ENCODE results near the gene AGBL3.

GRCh38 chr7:135175931-135176330, 189.6 kb downstream of the AGBL3 start:
- no peak for TF ChIP-seq ZNF331 (CRISPR knock-in tag; IDR thresholded peaks at IDR 0.05; ENCODE audit: low read depth)
- no peak for TF ChIP-seq NANOG (IDR thresholded peaks at IDR 0.05; ENCODE audit: borderline replicate concordance)
- TF ChIP-seq, protein P1, sequence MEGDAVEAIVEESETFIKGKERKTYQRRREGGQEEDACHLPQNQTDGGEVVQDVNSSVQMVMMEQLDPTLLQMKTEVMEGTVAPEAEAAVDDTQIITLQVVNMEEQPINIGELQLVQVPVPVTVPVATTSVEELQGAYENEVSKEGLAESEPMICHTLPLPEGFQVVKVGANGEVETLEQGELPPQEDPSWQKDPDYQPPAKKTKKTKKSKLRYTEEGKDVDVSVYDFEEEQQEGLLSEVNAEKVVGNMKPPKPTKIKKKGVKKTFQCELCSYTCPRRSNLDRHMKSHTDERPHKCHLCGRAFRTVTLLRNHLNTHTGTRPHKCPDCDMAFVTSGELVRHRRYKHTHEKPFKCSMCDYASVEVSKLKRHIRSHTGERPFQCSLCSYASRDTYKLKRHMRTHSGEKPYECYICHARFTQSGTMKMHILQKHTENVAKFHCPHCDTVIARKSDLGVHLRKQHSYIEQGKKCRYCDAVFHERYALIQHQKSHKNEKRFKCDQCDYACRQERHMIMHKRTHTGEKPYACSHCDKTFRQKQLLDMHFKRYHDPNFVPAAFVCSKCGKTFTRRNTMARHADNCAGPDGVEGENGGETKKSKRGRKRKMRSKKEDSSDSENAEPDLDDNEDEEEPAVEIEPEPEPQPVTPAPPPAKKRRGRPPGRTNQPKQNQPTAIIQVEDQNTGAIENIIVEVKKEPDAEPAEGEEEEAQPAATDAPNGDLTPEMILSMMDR (conservative IDR thresholded peaks at IDR 0.05; ENCODE audit: low read depth in 2 of 2), result no peak
- TF ChIP-seq EZH2 (IDR thresholded peaks at IDR 0.05; ENCODE audit: low read depth, unreplicated experiment), result no peak
- no peak for TF ChIP-seq REST (IDR thresholded peaks at IDR 0.05; ENCODE audit: unreplicated experiment)
- no peak for TF ChIP-seq POLR2AphosphoS5 (IDR thresholded peaks at IDR 0.05; ENCODE audit: low read depth)
- TF ChIP-seq STAT1 (IDR thresholded peaks at IDR 0.05; ENCODE audit: unreplicated experiment), result no peak
- TF ChIP-seq JUNB (IDR thresholded peaks at IDR 0.05; ENCODE audit: unreplicated experiment), result no peak
